GM23338 (cell line): ENCODE results near the gene TMCO5A. TPM values are rescaled to one million over a fixed set of nuclear protein-coding genes. Genes with fewer than 3 reads are reported as not detected.
"Not testable (repeated sequence)": the region's sequence is repeated elsewhere in the genome, so short reads cannot be mapped to it uniquely, and the experiment has no call there.

Source experiments
- ATAC-seq: fragments of 200-7000 bp; cut with Tn5 transposase; 3 replicates; pipeline ENCODE4 v1.9.1; 2020
- DNase-seq: peaks from one replicate; pipeline ENCODE4 v3.0.0-alpha.2; 2015; ENCODE audit warnings: low spot score
- H2AFZ ChIP-seq: fragments of 200-600 bp; sonication (generic); 2 replicates; pipeline ENCODE4 v1.8.0; 2016; ENCODE audit warnings: antibody characterized with exemption, mild to moderate bottlenecking, moderate library complexity
- H3F3A ChIP-seq: fragments of 200-600 bp; sonication (generic); replicated peaks from 2 replicates; pipeline ENCODE4 v1.8.0; 2017; ENCODE audit warnings: antibody characterized with exemption, mixed run types, low read depth
- H3K27ac ChIP-seq: fragments of 200-600 bp; sonication (generic); 2 replicates; pipeline ENCODE4 v1.6.1; 2016; ENCODE audit warnings: low read depth
- H3K27me3 ChIP-seq: fragments of 200-600 bp; sonication (generic); 2 replicates; pipeline ENCODE4 v1.8.0; 2016; ENCODE audit warnings: mild to moderate bottlenecking, mixed run types, moderate library complexity; ENCODE audit not compliant: insufficient read depth
- H3K36me3 ChIP-seq: fragments of 200-600 bp; sonication (generic); 2 replicates; pipeline ENCODE4 v1.8.0; 2016; ENCODE audit warnings: mild to moderate bottlenecking; ENCODE audit not compliant: insufficient read depth
- H3K4me1 ChIP-seq: fragments of 200-600 bp; sonication (generic); 2 replicates; pipeline ENCODE4 v1.8.0; 2016; ENCODE audit warnings: mild to moderate bottlenecking, moderate library complexity; ENCODE audit not compliant: insufficient read depth
- H3K4me2 ChIP-seq: fragments of 200-600 bp; sonication (generic); 2 replicates; pipeline ENCODE4 v1.7.1; 2017; ENCODE audit warnings: mixed run types
- H3K4me3 ChIP-seq: fragments of 200-600 bp; sonication (generic); 2 replicates; pipeline ENCODE4 v1.6.1; 2016; ENCODE audit warnings: mixed run types
- H3K79me2 ChIP-seq: fragments of 200-600 bp; sonication (generic); replicated peaks from 2 replicates; pipeline ENCODE4 v1.8.0; 2017; ENCODE audit warnings: mild to moderate bottlenecking; ENCODE audit not compliant: insufficient read depth
- H3K9me2 ChIP-seq: fragments of 200-600 bp; sonication (generic); 2 replicates; pipeline ENCODE4 v1.8.0; 2017; ENCODE audit not compliant: insufficient read depth
- H4K20me1 ChIP-seq: fragments of 200-600 bp; sonication (generic); replicated peaks from 2 replicates; pipeline ENCODE4 v1.8.0; 2017; ENCODE audit warnings: mild to moderate bottlenecking; ENCODE audit not compliant: insufficient read depth
- H3K27ac Mint-ChIP-seq: 2 replicates; pipeline ENCODE4 v1.8.0; 2020; ENCODE audit warnings: inconsistent platforms, mild to moderate bottlenecking, moderate library complexity, mixed read lengths
- H3K27me3 Mint-ChIP-seq: 3 replicates; pipeline ENCODE4 v1.8.0; 2022; ENCODE audit warnings: low read depth, mild to moderate bottlenecking, moderate library complexity, mixed read lengths, inconsistent platforms; ENCODE audit not compliant: insufficient read depth, poor library complexity
- H3K36me3 Mint-ChIP-seq: 3 replicates; pipeline ENCODE4 v1.8.0; 2021; ENCODE audit warnings: low read depth, mild to moderate bottlenecking, inconsistent platforms, moderate library complexity, mixed read lengths
- H3K4me1 Mint-ChIP-seq: 3 replicates; pipeline ENCODE4 v1.8.0; 2020; ENCODE audit warnings: mild to moderate bottlenecking, inconsistent platforms, mixed read lengths
- H3K4me3 Mint-ChIP-seq: 3 replicates; pipeline ENCODE4 v1.8.0; 2021; ENCODE audit warnings: moderate library complexity, mild to moderate bottlenecking, inconsistent platforms, mixed read lengths
- H3K9me3 Mint-ChIP-seq: 3 replicates; pipeline ENCODE4 v1.8.0; 2020; ENCODE audit warnings: moderate library complexity, mild to moderate bottlenecking, inconsistent platforms, mixed read lengths
- CREB1 ChIP-seq: fragments of 250-450 bp; sonication (Bioruptor Pico); IDR thresholded peaks from 2 replicates; pipeline ENCODE4 v1.5.0; 2020; ENCODE audit warnings: low read depth, mild to moderate bottlenecking, moderate library complexity
- EZH2 ChIP-seq: fragments of 200-600 bp; sonication (generic); IDR thresholded peaks from one replicate; pipeline ENCODE4 v1.8.0; 2017; ENCODE audit warnings: antibody characterized with exemption, mild to moderate bottlenecking, low read depth; ENCODE audit not compliant: unreplicated experiment
- EZH2phosphoT487 ChIP-seq: fragments of 200-600 bp; sonication (generic); IDR thresholded peaks from one replicate; pipeline ENCODE4 v1.8.1; 2018; ENCODE audit warnings: antibody characterized with exemption; ENCODE audit not compliant: unreplicated experiment
- JUNB ChIP-seq: IDR thresholded peaks from one replicate; pipeline ENCODE4 v1.6.1; 2016; ENCODE audit warnings: antibody characterized with exemption; ENCODE audit not compliant: unreplicated experiment
- NANOG ChIP-seq: IDR thresholded peaks from 2 replicates; pipeline ENCODE4 v1.6.1; 2016; ENCODE audit warnings: antibody characterized with exemption, borderline replicate concordance
- POLR2AphosphoS5 ChIP-seq: IDR thresholded peaks from 2 replicates; pipeline ENCODE4 v1.6.1; 2016; ENCODE audit warnings: antibody characterized with exemption, low read depth
- STAT1 ChIP-seq: IDR thresholded peaks from one replicate; pipeline ENCODE4 v1.6.1; 2016; ENCODE audit warnings: antibody characterized with exemption; ENCODE audit not compliant: unreplicated experiment
- ZNF114 ChIP-seq: fragments of 250-450 bp; sonication (Bioruptor Pico); IDR thresholded peaks from 2 replicates; pipeline ENCODE4 v1.5.0; 2020; ENCODE audit warnings: mild to moderate bottlenecking, moderate library complexity
- ZNF331 ChIP-seq: fragments of 250-450 bp; sonication (Bioruptor Pico); IDR thresholded peaks from 2 replicates; pipeline ENCODE4 v1.5.0; 2020; ENCODE audit warnings: low read depth, mild to moderate bottlenecking, moderate library complexity
- polyA plus RNA-seq: library from polyadenylated mRNA; unstranded; fragments of >200 nt; fragmentation: Nextera tagmentation; extraction: Ambion mirVana; gene quantifications from 2 replicates; pipeline ENCODE4 v1.2.1, GENCODE V29; 2016
- total RNA-seq: library from RNA; depleted of rRNA; stranded (reverse); fragments of >200 nt; shearing (Covaris generic); gene quantifications from 2 replicates; pipeline ENCODE4 v1.2.3, GENCODE V29; 2014
- TF ChIP-seq, protein P1 (sequence below): IDR thresholded peaks from one replicate; pipeline ENCODE4 v1.6.1; 2018; ENCODE audit warnings: antibody characterized with exemption; ENCODE audit not compliant: unreplicated experiment
- TF ChIP-seq, protein P2 (sequence below): fragments of 250-450 bp; sonication (Bioruptor Pico); IDR thresholded peaks from 2 replicates; pipeline ENCODE4 v1.5.0; 2020; ENCODE audit warnings: mild to moderate bottlenecking, moderate library complexity
- TF ChIP-seq, protein P3 (sequence below): IDR thresholded peaks from 2 replicates; pipeline ENCODE4 v1.6.1; 2016; ENCODE audit warnings: antibody characterized with exemption

TMCO5A gene
- total and polyA plus RNA-seq, 2 experiments from 2014 or later = not detected

DNA sequence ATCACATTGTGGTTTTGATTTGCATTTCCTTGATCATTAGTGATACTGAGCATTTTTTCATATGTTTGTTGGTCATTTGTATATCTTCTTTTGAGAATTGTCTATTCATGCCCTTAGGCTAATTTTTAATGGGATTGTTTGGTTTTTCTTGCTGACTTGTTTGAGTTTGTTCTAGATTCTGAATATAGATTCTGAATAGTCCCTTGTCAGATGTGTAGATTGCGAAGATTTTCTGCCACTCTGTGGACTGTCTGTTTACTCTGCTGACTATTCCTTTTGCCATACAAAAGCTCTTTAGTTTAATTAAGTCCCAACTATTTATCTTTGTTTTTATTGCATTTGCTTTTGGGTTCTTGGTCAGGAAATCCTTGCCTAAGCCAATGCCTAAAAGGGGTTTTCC is 26.3 kb downstream of the TMCO5A start:
- not testable (repeated sequence) for H3K9me2 ChIP-seq, H3K36me3 ChIP-seq, ATAC-seq, H3K27me3 Mint-ChIP-seq, DNase-seq, H3K36me3 Mint-ChIP-seq, H3K4me3 ChIP-seq, H2AFZ ChIP-seq, H3K27ac ChIP-seq, H3K4me1 ChIP-seq, H3K27ac Mint-ChIP-seq, H3K79me2 ChIP-seq, H3K4me1 Mint-ChIP-seq, H3F3A ChIP-seq, H3K4me2 ChIP-seq, H3K9me3 Mint-ChIP-seq, H4K20me1 ChIP-seq, H3K4me3 Mint-ChIP-seq, H3K27me3 ChIP-seq

DNA sequence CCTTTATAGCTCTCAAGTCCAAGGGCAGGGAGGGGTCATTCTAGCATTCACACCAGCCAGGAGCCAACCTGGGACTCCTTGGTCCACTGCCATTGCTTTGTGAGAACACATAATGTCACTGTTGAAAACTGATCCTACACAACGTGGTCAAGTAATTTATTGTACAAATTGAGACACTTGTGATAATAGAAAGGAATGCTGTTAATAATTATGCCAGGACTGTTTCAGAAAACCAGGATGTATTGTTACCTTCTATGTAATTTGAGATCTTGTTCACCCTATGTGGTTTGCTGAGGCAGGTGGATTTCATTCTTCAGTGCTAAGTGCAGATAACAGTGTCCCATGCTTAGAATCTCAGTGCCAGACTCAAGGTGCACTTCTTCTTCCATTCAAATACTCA is 33.3 kb downstream of the TMCO5A start:
- H2AFZ ChIP-seq = no peak overlapping the region
- H3F3A ChIP-seq = no peaks in the 10 kb centered on the region
- Mint-ChIP-seq H3K4me1 (no peaks in the 10 kb centered on the region), H3K27ac (no peak overlapping the region), H3K4me3 (no peak overlapping the region), H3K27me3 (no peaks in the 10 kb centered on the region), H3K36me3 (peaks cover 4% of the 10 kb centered on the region; the same call in 2 of the 3 replicates), H3K9me3 (peaks cover 6% of the 10 kb centered on the region; the same call in 2 of the 3 replicates)
- H3K27ac ChIP-seq = no peak overlapping the region
- DNase-seq (no peak), ATAC-seq (no peak)
- no peaks in the 10 kb centered on the region for H3K4me1 ChIP-seq
- H3K27me3 ChIP-seq = no peaks in the 10 kb centered on the region
- H4K20me1 ChIP-seq = no peaks in the 10 kb centered on the region
- peaks cover 11% of the 10 kb centered on the region for H3K9me2 ChIP-seq
- H3K79me2 ChIP-seq = no peaks in the 10 kb centered on the region
- no peak overlapping the region for H3K4me2 ChIP-seq
- no peaks in the 10 kb centered on the region for H3K36me3 ChIP-seq
- no peak overlapping the region for H3K4me3 ChIP-seq
- TF ChIP-seq, protein P1, sequence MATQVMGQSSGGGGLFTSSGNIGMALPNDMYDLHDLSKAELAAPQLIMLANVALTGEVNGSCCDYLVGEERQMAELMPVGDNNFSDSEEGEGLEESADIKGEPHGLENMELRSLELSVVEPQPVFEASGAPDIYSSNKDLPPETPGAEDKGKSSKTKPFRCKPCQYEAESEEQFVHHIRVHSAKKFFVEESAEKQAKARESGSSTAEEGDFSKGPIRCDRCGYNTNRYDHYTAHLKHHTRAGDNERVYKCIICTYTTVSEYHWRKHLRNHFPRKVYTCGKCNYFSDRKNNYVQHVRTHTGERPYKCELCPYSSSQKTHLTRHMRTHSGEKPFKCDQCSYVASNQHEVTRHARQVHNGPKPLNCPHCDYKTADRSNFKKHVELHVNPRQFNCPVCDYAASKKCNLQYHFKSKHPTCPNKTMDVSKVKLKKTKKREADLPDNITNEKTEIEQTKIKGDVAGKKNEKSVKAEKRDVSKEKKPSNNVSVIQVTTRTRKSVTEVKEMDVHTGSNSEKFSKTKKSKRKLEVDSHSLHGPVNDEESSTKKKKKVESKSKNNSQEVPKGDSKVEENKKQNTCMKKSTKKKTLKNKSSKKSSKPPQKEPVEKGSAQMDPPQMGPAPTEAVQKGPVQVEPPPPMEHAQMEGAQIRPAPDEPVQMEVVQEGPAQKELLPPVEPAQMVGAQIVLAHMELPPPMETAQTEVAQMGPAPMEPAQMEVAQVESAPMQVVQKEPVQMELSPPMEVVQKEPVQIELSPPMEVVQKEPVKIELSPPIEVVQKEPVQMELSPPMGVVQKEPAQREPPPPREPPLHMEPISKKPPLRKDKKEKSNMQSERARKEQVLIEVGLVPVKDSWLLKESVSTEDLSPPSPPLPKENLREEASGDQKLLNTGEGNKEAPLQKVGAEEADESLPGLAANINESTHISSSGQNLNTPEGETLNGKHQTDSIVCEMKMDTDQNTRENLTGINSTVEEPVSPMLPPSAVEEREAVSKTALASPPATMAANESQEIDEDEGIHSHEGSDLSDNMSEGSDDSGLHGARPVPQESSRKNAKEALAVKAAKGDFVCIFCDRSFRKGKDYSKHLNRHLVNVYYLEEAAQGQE = no peak
- TF ChIP-seq STAT1 (no peak), ZNF331 (CRISPR knock-in tag) (no peak), ZNF114 (CRISPR knock-in tag) (no peak), POLR2AphosphoS5 (no peak), CREB1 (CRISPR knock-in tag) (no peak), EZH2phosphoT487 (no peak), JUNB (no peak), NANOG (no peak), EZH2 (no peak)
- TF ChIP-seq, protein P2, sequence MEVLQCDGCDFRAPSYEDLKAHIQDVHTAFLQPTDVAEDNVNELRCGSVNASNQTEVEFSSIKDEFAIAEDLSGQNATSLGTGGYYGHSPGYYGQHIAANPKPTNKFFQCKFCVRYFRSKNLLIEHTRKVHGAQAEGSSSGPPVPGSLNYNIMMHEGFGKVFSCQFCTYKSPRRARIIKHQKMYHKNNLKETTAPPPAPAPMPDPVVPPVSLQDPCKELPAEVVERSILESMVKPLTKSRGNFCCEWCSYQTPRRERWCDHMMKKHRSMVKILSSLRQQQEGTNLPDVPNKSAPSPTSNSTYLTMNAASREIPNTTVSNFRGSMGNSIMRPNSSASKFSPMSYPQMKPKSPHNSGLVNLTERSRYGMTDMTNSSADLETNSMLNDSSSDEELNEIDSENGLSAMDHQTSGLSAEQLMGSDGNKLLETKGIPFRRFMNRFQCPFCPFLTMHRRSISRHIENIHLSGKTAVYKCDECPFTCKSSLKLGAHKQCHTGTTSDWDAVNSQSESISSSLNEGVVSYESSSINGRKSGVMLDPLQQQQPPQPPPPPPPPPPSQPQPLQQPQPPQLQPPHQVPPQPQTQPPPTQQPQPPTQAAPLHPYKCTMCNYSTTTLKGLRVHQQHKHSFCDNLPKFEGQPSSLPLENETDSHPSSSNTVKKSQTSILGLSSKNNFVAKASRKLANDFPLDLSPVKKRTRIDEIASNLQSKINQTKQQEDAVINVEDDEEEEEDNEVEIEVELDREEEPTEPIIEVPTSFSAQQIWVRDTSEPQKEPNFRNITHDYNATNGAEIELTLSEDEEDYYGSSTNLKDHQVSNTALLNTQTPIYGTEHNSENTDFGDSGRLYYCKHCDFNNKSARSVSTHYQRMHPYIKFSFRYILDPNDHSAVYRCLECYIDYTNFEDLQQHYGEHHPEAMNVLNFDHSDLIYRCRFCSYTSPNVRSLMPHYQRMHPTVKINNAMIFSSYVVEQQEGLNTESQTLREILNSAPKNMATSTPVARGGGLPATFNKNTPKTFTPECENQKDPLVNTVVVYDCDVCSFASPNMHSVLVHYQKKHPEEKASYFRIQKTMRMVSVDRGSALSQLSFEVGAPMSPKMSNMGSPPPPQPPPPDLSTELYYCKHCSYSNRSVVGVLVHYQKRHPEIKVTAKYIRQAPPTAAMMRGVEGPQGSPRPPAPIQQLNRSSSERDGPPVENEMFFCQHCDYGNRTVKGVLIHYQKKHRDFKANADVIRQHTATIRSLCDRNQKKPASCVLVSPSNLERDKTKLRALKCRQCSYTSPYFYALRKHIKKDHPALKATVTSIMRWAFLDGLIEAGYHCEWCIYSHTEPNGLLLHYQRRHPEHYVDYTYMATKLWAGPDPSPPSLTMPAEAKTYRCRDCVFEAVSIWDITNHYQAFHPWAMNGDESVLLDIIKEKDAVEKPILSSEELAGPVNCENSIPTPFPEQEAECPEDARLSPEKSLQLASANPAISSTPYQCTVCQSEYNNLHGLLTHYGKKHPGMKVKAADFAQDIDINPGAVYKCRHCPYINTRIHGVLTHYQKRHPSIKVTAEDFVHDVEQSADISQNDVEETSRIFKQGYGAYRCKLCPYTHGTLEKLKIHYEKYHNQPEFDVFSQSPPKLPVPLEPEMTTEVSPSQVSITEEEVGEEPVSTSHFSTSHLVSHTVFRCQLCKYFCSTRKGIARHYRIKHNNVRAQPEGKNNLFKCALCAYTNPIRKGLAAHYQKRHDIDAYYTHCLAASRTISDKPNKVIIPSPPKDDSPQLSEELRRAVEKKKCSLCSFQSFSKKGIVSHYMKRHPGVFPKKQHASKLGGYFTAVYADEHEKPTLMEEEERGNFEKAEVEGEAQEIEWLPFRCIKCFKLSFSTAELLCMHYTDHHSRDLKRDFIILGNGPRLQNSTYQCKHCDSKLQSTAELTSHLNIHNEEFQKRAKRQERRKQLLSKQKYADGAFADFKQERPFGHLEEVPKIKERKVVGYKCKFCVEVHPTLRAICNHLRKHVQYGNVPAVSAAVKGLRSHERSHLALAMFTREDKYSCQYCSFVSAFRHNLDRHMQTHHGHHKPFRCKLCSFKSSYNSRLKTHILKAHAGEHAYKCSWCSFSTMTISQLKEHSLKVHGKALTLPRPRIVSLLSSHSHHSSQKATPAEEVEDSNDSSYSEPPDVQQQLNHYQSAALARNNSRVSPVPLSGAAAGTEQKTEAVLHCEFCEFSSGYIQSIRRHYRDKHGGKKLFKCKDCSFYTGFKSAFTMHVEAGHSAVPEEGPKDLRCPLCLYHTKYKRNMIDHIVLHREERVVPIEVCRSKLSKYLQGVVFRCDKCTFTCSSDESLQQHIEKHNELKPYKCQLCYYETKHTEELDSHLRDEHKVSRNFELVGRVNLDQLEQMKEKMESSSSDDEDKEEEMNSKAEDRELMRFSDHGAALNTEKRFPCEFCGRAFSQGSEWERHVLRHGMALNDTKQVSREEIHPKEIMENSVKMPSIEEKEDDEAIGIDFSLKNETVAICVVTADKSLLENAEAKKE (CRISPR knock-in tag) = no peak
- TF ChIP-seq, protein P3, sequence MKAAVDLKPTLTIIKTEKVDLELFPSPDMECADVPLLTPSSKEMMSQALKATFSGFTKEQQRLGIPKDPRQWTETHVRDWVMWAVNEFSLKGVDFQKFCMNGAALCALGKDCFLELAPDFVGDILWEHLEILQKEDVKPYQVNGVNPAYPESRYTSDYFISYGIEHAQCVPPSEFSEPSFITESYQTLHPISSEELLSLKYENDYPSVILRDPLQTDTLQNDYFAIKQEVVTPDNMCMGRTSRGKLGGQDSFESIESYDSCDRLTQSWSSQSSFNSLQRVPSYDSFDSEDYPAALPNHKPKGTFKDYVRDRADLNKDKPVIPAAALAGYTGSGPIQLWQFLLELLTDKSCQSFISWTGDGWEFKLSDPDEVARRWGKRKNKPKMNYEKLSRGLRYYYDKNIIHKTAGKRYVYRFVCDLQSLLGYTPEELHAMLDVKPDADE = no peak
